ENCODE results near the gene ITGB4.

The ITGB4 gene

GRCh38 chr17:75730065-75730464 is 8.8 kb downstream of the ITGB4 start:
- in situ Hi-C loops (cut with MboI; ENCODE audit: low sequenced_read_pairs), result no loop called here

- in situ Hi-C loops (cut with MboI; ENCODE audit: low sequenced_read_pairs), result no loop called here
Measured at GRCh38 chr17:75731086-75731715, 9.9 kb downstream of the ITGB4 start.

GRCh38 chr17:75731716-75732498 is 10.6 kb downstream of the ITGB4 start:
- in situ Hi-C loops (cut with MboI; ENCODE audit: low sequenced_read_pairs), result no loop called here

GRCh38 chr17:75733471-75733870 is 12.2 kb downstream of the ITGB4 start:
- in situ Hi-C loops (cut with MboI; ENCODE audit: low sequenced_read_pairs), result no loop called here

- in situ Hi-C loops (cut with MboI; ENCODE audit: low sequenced_read_pairs), result no loop called here
Measured at GRCh38 chr17:75734674-75735294, 13.5 kb downstream of the ITGB4 start.

GRCh38 chr17:75736173-75736835 is 15.0 kb downstream of the ITGB4 start:
- in situ Hi-C loops (cut with MboI; ENCODE audit: low sequenced_read_pairs), result no loop called here

- in situ Hi-C loops (cut with MboI; ENCODE audit: low sequenced_read_pairs), result no loop called here
Measured at GRCh38 chr17:75737133-75737962, 16.1 kb downstream of the ITGB4 start.

- in situ Hi-C loops (cut with MboI; ENCODE audit: low sequenced_read_pairs), result no loop called here
Measured at GRCh38 chr17:75738218-75738802, 17.1 kb downstream of the ITGB4 start.

- in situ Hi-C loops (cut with MboI; ENCODE audit: low sequenced_read_pairs), result no loop called here
Measured at GRCh38 chr17:75739174-75739573, 17.9 kb downstream of the ITGB4 start.

- in situ Hi-C loops (cut with MboI; ENCODE audit: low sequenced_read_pairs), result no loop called here
Measured at GRCh38 chr17:75739801-75740200, 18.5 kb downstream of the ITGB4 start.

- in situ Hi-C loops (cut with MboI; ENCODE audit: low sequenced_read_pairs), result no loop called here
Measured at GRCh38 chr17:75740215-75740614, 19.0 kb downstream of the ITGB4 start.

- in situ Hi-C loops (cut with MboI; ENCODE audit: low sequenced_read_pairs), result no loop called here
Measured at GRCh38 chr17:75740631-75741077, 19.4 kb downstream of the ITGB4 start.

- in situ Hi-C loops (cut with MboI; ENCODE audit: low sequenced_read_pairs), result no loop called here
Measured at GRCh38 chr17:75742337-75742736, 21.1 kb downstream of the ITGB4 start.

- in situ Hi-C loops (cut with MboI; ENCODE audit: low sequenced_read_pairs), result no loop called here
Measured at GRCh38 chr17:75743625-75744206, 22.5 kb downstream of the ITGB4 start.

- in situ Hi-C loops (cut with MboI; ENCODE audit: low sequenced_read_pairs), result no loop called here
Measured at GRCh38 chr17:75748706-75749105, 27.4 kb downstream of the ITGB4 start.

GRCh38 chr17:75749545-75750389 is 28.5 kb downstream of the ITGB4 start:
- in situ Hi-C loops (cut with MboI; ENCODE audit: low sequenced_read_pairs), result no loop called here

- in situ Hi-C loops (cut with MboI; ENCODE audit: low sequenced_read_pairs), result no loop called here
Measured at GRCh38 chr17:75750661-75751423, 29.6 kb downstream of the ITGB4 start.
